Stimulated activated CD8-positive, alpha-beta memory T cell treated with anti-CD3 and anti-CD28 coated beads, Interleukin-2, amount 100 ng/mL, for 1 hour (primary cell): Measurements from ENCODE around the gene OTUD1.
"Not testable (repeated sequence)": the region's sequence is repeated elsewhere in the genome, so short reads cannot be mapped to it uniquely, and the experiment has no call there.

ENCODE experiments used
- DNase-seq, 2 donors: peaks; one replicate each; pipeline ENCODE4 v3.0.0-alpha.2; 2020; ENCODE audit warnings: low read depth in 2 of 2

The OTUD1 gene, protein sequence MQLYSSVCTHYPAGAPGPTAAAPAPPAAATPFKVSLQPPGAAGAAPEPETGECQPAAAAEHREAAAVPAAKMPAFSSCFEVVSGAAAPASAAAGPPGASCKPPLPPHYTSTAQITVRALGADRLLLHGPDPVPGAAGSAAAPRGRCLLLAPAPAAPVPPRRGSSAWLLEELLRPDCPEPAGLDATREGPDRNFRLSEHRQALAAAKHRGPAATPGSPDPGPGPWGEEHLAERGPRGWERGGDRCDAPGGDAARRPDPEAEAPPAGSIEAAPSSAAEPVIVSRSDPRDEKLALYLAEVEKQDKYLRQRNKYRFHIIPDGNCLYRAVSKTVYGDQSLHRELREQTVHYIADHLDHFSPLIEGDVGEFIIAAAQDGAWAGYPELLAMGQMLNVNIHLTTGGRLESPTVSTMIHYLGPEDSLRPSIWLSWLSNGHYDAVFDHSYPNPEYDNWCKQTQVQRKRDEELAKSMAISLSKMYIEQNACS

DNA sequence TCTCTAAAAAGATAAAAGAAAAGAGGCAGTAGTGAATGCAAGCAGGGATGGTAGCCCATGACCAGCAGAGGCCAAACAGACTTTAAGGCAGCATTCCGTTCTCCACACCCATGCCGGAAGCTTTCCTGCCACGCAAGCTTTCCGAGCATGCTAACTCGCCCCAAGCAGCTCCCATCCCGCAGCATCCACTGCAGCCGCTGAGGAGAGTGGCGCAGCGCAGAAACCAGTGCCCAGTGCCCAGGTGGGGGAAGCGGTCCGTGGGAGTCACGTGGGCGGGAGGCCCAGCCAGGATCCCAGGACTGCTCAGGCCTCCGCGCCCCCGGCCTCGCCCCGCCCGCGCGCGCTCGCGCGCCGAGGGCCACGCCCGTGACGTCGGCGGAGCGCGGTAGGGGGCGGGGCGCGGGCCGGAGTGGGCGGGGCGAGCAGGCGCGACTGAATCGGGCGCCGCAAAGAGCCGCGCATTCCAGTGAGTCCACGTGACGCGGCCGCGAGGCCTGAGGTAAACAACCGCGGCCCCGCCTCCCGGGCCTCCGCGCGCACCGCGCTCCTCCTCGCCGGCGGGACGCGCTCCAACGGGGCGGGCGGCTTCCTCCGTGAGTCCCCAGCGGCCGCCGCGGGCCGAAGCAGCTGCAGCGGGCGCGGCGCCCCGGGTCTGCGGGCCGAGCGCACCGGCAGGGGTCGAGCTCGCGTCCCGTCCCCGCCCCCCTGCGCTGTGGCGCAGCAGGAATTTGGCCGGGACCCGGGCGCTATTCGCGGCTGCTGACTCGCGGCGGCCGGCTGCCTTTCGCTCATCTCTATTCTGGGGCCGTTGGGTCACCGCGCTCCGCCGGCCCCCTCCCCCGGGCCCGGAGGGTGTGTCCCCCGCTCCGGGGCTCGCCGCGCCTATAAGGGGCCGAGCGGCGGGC lies at the start of gene OTUD1:
OTUD1 (plus strand) TSS at position 529 of the 905 bp plus-strand sequence. CDS start 383 bp downstream, outside the sequence.
- peak; percentile 83 to 89 for DNase-seq

GRCh38 chr10:23390408-23390807 lies 48.5 kb upstream of the OTUD1 start:
- DNase-seq: not testable (repeated sequence)

DNA sequence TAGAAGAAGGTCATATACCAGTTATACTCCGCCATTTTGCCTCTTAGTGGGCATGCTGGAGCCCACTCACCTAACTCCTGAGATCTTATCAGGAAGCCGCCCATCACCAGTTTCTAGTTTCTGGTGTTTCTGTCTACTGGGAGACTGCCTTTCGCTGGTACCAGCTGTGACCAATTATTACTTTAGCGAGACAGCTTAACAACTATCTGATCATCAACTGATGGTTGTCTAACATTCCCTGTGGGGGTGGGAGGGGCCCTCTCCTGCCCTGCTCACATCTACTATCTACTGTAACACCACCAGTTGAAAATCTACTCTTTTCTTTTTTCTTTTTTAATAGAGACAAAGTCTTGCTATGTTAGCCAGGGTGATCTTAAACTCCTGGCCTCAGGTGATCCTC lies 48.1 kb upstream of the OTUD1 start:
- no peak for DNase-seq

GRCh38 chr10:23391821-23392220 lies 47.1 kb upstream of the OTUD1 start:
- DNase-seq: no peak

- DNase-seq: no peak
Measured at GRCh38 chr10:23395017-23395416, 43.9 kb upstream of the OTUD1 start.

DNA sequence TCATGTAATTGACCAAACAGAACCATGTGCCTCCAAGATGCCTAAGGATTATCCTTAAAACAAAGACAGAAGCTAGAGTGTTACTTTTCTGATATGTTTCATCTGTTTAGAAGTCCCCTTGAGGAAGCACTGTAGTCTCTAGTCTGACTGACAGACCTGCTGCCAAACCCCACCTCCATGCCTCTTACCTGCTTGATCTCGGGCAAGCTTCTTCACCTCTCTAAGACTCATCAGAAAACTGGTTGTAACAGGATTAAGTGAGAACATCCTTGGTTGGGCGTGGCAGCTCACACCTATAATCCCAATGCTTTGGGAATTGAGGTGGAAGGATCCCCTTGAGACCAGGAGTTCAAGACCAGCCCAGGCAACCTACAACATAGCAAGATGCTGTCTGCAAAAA lies 42.2 kb upstream of the OTUD1 start:
- DNase-seq: no peak

GRCh38 chr10:23399701-23400144 lies 39.2 kb upstream of the OTUD1 start:
- DNase-seq: no peak

- DNase-seq: no peak
Measured at GRCh38 chr10:23402856-23403255, 36.0 kb upstream of the OTUD1 start.

DNA sequence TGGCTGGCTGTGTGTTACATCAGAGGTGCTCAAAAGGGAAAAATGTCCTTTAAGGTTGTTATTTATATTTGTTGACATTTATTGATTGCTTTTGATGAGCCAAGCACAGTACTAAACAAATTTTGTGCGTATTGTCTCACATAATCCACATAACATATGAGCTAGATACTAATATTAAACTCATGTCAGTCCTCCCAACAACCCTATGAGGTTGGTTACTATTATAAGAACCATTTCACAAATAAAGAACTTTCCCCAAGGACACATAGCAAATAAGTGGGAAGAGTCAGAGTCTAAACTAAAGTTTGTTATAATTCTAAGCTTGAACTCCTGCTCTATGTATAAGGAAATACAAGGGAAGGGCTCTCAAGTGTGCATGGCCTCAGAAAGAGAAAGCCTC lies 35.6 kb upstream of the OTUD1 start:
- no peak for DNase-seq

DNA sequence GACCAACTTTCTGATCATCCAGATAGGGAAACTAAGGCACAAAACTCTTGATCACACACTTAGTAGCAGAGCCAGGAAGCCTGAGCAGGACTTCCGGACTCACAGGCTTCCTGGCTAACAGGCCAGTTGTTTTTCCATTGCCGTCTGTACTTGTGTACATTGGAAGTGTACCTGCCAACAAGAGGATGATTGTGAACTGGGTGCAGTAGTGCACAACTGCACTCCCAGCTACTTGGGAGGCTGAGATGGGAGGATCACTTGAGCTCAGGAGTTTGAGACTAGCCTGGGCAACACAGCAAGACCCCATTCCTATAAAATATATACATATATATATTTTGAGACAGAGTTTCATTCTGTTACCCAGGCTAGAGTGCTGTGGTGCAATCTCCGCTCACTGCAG lies 35.2 kb upstream of the OTUD1 start:
- no peak for DNase-seq

DNA sequence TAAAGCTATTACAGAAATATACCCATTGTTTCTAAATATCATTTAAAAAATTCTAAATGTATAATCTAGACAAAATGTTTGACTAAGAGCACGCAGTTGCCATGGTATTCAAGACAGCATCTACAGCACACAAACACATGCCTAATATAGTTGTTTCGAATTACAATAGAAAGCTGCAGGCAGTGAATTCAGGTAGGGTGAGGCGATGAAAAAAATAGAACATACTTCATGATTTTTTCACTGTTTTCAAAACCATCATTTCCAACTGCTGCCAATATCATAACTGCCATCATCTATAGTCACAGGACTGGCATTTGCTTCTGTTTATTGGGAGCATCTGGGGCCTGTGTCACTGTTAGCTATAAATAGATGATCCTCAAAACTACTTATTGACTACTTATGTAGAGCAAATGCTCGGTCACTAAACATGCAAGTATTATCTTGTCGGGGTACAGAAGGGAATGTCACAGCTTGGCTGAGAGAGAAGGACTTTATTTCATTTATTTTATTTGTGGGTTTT lies 34.4 kb upstream of the OTUD1 start:
- DNase-seq: no peak

DNA sequence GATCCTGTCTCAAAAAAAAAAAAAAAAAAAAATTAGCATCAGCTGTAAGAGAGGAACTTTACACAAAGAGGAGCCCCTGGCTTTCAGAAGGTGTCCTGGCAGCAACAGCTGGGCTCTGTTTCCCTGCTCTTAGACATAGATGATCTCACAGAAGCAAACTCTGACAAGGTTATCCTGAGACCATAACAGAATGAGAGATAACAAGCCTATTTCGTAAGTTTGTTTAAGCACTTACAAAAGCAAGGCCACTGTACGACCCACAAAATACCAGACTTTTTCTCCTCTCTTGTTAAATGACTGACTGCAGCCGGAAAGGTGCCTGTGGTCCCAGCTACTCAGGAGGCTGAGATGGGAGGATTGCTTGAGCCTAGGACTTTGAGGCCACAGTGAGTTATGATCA lies 33.3 kb upstream of the OTUD1 start:
- DNase-seq: no peak

GRCh38 chr10:23406409-23406808 lies 32.5 kb upstream of the OTUD1 start:
- DNase-seq: no peak

DNA sequence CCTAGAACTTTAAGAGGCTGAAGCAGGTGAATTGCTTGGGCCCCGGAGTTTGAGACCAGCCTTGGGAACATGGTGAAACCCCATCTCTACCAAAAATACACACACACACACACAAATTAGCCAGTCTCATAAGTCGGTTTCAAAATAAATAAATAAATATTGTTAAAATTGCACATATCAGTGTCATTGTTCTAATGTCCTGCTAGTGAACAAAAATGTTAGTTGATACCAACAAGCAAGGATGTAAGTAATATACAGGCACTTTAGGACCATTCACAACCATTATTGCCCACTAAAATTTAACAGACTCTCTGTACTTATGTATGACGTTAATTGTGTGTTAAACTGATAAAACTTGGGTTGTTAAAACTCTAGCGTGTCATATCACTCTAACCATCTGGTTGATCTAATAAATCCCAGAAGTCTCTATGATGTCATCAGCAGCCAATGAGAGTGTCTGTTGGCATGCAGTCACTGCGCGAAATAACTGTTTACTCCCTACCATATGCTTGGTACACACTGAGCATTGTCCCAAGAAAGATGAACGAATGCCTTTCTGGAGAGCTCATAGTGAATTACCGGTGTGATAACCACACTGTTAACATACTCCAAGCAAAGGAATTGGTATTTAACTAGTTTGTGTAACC lies 30.4 kb upstream of the OTUD1 start:
- DNase-seq: no peak

GRCh38 chr10:23412223-23412622 lies 26.7 kb upstream of the OTUD1 start:
- DNase-seq: no peak

DNA sequence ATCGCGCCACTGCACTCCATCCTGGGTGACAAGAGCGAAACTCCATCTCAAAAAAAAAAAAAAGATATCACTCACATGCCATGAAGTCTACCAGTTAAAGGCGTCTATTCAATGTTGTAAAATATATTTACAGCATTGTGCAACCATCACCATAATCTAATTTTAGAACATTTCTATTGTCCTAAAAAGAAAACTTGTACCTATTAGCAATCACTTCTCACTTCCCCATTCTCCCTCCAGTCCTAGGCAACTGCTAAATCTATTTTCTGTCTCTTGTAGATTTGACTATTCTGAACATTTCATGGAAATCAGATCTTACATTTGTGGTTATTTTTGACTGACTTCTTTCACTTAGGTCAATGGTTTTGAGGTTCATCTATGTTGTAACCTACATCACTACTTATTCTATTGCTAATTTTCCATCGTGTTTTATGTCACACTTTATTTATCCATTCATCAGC lies 25.2 kb upstream of the OTUD1 start:
- no peak for DNase-seq

- no peak for DNase-seq
Measured at GRCh38 chr10:23414658-23415057, 24.2 kb upstream of the OTUD1 start.

GRCh38 chr10:23417254-23417653 lies 21.6 kb upstream of the OTUD1 start:
- no peak for DNase-seq

- no peak for DNase-seq
Measured at GRCh38 chr10:23418051-23418681, 20.7 kb upstream of the OTUD1 start.

GRCh38 chr10:23419201-23419600 lies 19.7 kb upstream of the OTUD1 start:
- no peak for DNase-seq

DNA sequence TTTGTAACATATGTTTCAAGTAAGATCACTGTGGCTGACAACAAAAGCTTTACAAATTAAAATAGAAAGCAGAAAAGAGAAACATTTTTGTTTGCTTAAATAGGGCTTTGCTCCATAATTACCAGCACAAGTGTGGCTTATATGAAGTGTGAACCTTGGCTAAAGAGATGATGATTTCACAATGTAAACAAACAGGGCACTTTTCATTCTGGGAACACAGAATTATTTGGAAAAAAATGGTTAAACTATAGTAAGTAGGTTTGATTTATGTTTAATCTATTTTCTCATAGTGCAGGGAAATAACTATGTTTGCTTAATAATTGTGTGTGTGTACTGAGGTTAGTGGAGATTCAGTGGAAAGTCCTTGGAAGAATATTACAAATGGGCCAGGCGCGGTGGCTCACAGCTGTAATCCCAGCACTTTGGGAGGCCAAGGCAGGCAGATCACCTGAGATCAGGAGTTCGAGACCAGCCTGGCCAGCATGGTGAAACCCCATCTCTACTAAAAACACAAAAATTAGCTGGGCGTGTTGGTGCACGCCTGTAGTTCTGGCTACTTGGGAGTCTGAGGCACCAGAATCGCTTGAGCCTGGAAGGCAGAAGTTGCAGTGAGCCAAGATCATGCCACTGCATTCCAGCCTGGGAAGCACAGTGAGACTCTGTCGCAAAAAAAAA lies 19.1 kb upstream of the OTUD1 start:
- no peak for DNase-seq
